ENCODE results near the gene LRPPRC.
A peak's percentile ranks its signal among the peaks of the same experiment; 100 is the strongest.

Gene LRPPRC

GRCh38 chr2:44004735-44005602 lies 9.2 kb upstream of the LRPPRC start:
- Histone ChIP-seq H3K4me1 (ENCODE audit: insufficient read depth, low read length, severe bottlenecking) (peaks cover 11% of the 10 kb centered on the region), H2AFZ (ENCODE audit: low read length) (no peak overlapping the region)

GRCh38 chr2:44001716-44002115 lies 5.9 kb upstream of the LRPPRC start:
- H3F3A ChIP-seq (ENCODE audit: insufficient read depth, low read length): no peaks in the 10 kb centered on the region
- peaks cover 13% of the 10 kb centered on the region for H3K4me1 ChIP-seq (ENCODE audit: insufficient read depth, low read length, severe bottlenecking)
- H3K27me3 ChIP-seq (ENCODE audit: insufficient read depth, low read length): no peaks in the 10 kb centered on the region
- H3K4me2 ChIP-seq (ENCODE audit: low read length): no peak overlapping the region
- no peak overlapping the region for H3K4me3 ChIP-seq (ENCODE audit: low read depth, low read length, poor library complexity, severe bottlenecking)
- H3K9me3 ChIP-seq (ENCODE audit: low read length): no peaks in the 10 kb centered on the region
- no peak for TF ChIP-seq CTCF (IDR thresholded peaks at IDR 0.05; ENCODE audit: low read length)
- TF ChIP-seq EZH2 (IDR thresholded peaks at IDR 0.05; ENCODE audit: borderline replicate concordance, low read length): no peak
- H3K9me2 ChIP-seq (ENCODE audit: low read depth, low read length): no peaks in the 10 kb centered on the region
- H3K27ac ChIP-seq (ENCODE audit: low read depth, low read length, poor library complexity, severe bottlenecking): no peak overlapping the region
- H3K36me3 ChIP-seq (ENCODE audit: insufficient read depth, low read length): no peaks in the 10 kb centered on the region
- no peaks in the 10 kb centered on the region for H4K20me1 ChIP-seq (ENCODE audit: insufficient read depth, low read length)
- no peak overlapping the region for H2AFZ ChIP-seq (ENCODE audit: low read length)
- H3K79me2 ChIP-seq (ENCODE audit: insufficient read depth, low read length): no peaks in the 10 kb centered on the region
- H3K9ac ChIP-seq (ENCODE audit: low read length): no peak overlapping the region

More at GRCh38 chr2:44004735-44005602, 9.2 kb upstream of the LRPPRC start:
- Histone ChIP-seq H3K36me3 (ENCODE audit: insufficient read depth, low read length) (no peaks in the 10 kb centered on the region), H3K9me2 (ENCODE audit: low read depth, low read length) (no peaks in the 10 kb centered on the region), H3K9me3 (ENCODE audit: low read length) (no peaks in the 10 kb centered on the region), H3K27me3 (ENCODE audit: insufficient read depth, low read length) (no peaks in the 10 kb centered on the region), H3F3A (ENCODE audit: insufficient read depth, low read length) (no peaks in the 10 kb centered on the region), H3K79me2 (ENCODE audit: insufficient read depth, low read length) (no peaks in the 10 kb centered on the region), H4K20me1 (ENCODE audit: insufficient read depth, low read length) (no peaks in the 10 kb centered on the region), H3K9ac (ENCODE audit: low read length) (no peak overlapping the region), H3K27ac (ENCODE audit: low read depth, low read length, poor library complexity, severe bottlenecking) (no peak overlapping the region), H3K4me2 (ENCODE audit: low read length) (0 out of 2 replicates have a peak overlapping the region, but pooled peaks have one; percentile 16), H3K4me3 (ENCODE audit: low read depth, low read length, poor library complexity, severe bottlenecking) (no peak overlapping the region)
- TF ChIP-seq EZH2 (IDR thresholded peaks at IDR 0.05; ENCODE audit: borderline replicate concordance, low read length): no peak
- TF ChIP-seq CTCF (IDR thresholded peaks at IDR 0.05; ENCODE audit: low read length): no peak

- Histone ChIP-seq H4K20me1 (ENCODE audit: insufficient read depth, low read length) (no peaks in the 10 kb centered on the region), H3K27me3 (ENCODE audit: insufficient read depth, low read length) (no peaks in the 10 kb centered on the region), H3K4me1 (ENCODE audit: insufficient read depth, low read length, severe bottlenecking) (peaks cover 24% of the 10 kb centered on the region), H3K9ac (ENCODE audit: low read length) (no peak overlapping the region), H3K4me3 (ENCODE audit: low read depth, low read length, poor library complexity, severe bottlenecking) (no peak overlapping the region), H3K36me3 (ENCODE audit: insufficient read depth, low read length) (peaks cover 21% of the 10 kb centered on the region), H3F3A (ENCODE audit: insufficient read depth, low read length) (no peaks in the 10 kb centered on the region), H3K9me3 (ENCODE audit: low read length) (no peaks in the 10 kb centered on the region), H3K4me2 (ENCODE audit: low read length) (no peak overlapping the region), H3K27ac (ENCODE audit: low read depth, low read length, poor library complexity, severe bottlenecking) (no peak overlapping the region), H2AFZ (ENCODE audit: low read length) (no peak overlapping the region), H3K9me2 (ENCODE audit: low read depth, low read length) (no peaks in the 10 kb centered on the region), H3K79me2 (ENCODE audit: insufficient read depth, low read length) (peaks cover 25% of the 10 kb centered on the region)
- no peak for TF ChIP-seq EZH2 (IDR thresholded peaks at IDR 0.05; ENCODE audit: borderline replicate concordance, low read length)
- TF ChIP-seq CTCF (IDR thresholded peaks at IDR 0.05; ENCODE audit: low read length): no peak
These were observed 2.5 kb upstream of the LRPPRC start for GRCh38 chr2:43998263-43998662.

Data from OCI-LY1 (cell line).